ENCODE results near the gene TMEM163. TPM values are rescaled to one million over a fixed set of nuclear protein-coding genes. Genes with fewer than 3 reads are reported as not detected.

The TMEM163 gene
- total RNA-seq, 1 experiment from 2014 or later, result 0.12 TPM

DNA sequence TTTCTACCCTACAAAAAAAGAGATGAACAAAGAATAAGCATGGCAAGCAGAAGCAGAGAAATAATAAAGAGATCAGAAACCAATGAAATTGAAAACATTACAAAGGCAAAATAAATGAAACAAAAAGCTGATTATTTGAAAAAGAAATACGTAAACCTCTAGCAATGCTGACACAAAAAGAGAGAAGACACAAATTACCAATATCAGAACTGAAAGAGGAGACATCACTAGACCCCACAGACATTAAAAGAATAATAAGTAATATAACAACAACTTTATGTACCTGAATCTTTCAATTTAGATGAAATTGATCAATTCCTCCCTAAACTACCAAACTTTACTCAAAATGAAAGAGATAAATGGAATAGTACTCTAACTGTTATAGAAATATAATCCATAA, 75.9 kb downstream of the TMEM163 start:
- H3K27ac ChIP-seq (ENCODE audit: low read depth, low read length), result no peak overlapping the region
- H3K79me2 ChIP-seq (ENCODE audit: insufficient read depth, low read length), result no peaks in the 10 kb centered on the region
- no peaks in the 10 kb centered on the region for H3K9me2 ChIP-seq (ENCODE audit: insufficient read depth)
- H3K36me3 ChIP-seq (ENCODE audit: control insufficient read depth in 1 of 2, insufficient read depth in 2 of 2, low read length in 2 of 2), result no peaks in the 10 kb centered on the region
- no peak overlapping the region for H3K9ac ChIP-seq (ENCODE audit: low read length)
- ATAC-seq (no peak), DNase-seq (ENCODE audit: low read depth, low spot score) (no peak)
- POLR2A ChIA-PET, result no interaction called here
- H4K20me1 ChIP-seq (ENCODE audit: insufficient read depth), result no peaks in the 10 kb centered on the region
- BruUV-seq (replicated peaks), result no TSS peak
- H3K27me3 ChIP-seq (ENCODE audit: insufficient read depth, low read length), result peaks cover 36% of the 10 kb centered on the region
- RAD21 ChIA-PET (ENCODE audit: low non-redundant PET in 1 of 2, low total read pairs in 2 of 2, uncharacterized antibody in 2 of 2, unreplicated experiment in 2 of 2), result no interaction called here
- no peaks in the 10 kb centered on the region for H3K4me1 ChIP-seq (ENCODE audit: control insufficient read depth in 1 of 2, insufficient read depth in 2 of 2, low read length in 2 of 2)
- no peak overlapping the region for H3K4me3 ChIP-seq (replicated peaks in 1 of 2; ENCODE audit: low read depth in 1 of 2, low read length in 2 of 2)
- H2AFZ ChIP-seq (ENCODE audit: low read depth, low read length, poor library complexity, severe bottlenecking), result no peak overlapping the region
- no peak overlapping the region for H3K4me2 ChIP-seq (ENCODE audit: low read length)
- CTCF ChIA-PET, result no interaction called here
- TF ChIP-seq YY1 (IDR thresholded peaks at IDR 0.05; ENCODE audit: extremely low read depth, insufficient replicate concordance, low read depth, low read length) (no peak), SP1 (IDR thresholded peaks at IDR 0.05; ENCODE audit: low read depth) (no peak), JUND (IDR thresholded peaks at IDR 0.05) (no peak), CEBPB (IDR thresholded peaks at IDR 0.05; ENCODE audit: low read depth) (no peak)
- TF ChIP-seq, protein P1, sequence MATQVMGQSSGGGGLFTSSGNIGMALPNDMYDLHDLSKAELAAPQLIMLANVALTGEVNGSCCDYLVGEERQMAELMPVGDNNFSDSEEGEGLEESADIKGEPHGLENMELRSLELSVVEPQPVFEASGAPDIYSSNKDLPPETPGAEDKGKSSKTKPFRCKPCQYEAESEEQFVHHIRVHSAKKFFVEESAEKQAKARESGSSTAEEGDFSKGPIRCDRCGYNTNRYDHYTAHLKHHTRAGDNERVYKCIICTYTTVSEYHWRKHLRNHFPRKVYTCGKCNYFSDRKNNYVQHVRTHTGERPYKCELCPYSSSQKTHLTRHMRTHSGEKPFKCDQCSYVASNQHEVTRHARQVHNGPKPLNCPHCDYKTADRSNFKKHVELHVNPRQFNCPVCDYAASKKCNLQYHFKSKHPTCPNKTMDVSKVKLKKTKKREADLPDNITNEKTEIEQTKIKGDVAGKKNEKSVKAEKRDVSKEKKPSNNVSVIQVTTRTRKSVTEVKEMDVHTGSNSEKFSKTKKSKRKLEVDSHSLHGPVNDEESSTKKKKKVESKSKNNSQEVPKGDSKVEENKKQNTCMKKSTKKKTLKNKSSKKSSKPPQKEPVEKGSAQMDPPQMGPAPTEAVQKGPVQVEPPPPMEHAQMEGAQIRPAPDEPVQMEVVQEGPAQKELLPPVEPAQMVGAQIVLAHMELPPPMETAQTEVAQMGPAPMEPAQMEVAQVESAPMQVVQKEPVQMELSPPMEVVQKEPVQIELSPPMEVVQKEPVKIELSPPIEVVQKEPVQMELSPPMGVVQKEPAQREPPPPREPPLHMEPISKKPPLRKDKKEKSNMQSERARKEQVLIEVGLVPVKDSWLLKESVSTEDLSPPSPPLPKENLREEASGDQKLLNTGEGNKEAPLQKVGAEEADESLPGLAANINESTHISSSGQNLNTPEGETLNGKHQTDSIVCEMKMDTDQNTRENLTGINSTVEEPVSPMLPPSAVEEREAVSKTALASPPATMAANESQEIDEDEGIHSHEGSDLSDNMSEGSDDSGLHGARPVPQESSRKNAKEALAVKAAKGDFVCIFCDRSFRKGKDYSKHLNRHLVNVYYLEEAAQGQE (IDR thresholded peaks at IDR 0.05; ENCODE audit: low read depth), result no peak
- H3K9me3 ChIP-seq (ENCODE audit: control insufficient read depth in 1 of 2, insufficient read depth in 1 of 2, low read depth in 1 of 2, low read length in 2 of 2), result no peaks in the 10 kb centered on the region
- intact Hi-C loops (cut with micrococcal nuclease), result no loop called here

DNA sequence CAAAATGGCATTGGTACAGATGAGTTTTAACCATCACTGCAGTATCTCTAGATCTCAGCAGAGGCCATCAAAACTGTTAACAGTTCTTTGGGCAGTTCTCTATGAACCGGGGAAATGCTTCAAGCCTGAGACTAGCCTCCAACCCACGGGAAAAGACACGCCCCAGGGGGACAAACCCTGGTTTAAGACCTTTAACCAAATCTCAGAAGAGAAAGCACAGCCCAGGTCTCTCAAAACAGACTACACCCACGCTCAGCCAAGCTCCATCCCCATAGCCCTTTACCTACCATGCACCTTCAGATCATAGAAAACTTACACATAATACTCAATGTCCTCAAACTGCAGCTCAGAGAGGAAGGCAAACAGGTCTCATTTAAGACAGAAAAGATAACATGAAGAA, 78.3 kb downstream of the TMEM163 start:
- ATAC-seq (no peak), DNase-seq (ENCODE audit: low read depth, low spot score) (no peak)
- Histone ChIP-seq H3K4me1 (ENCODE audit: control insufficient read depth in 1 of 2, insufficient read depth in 2 of 2, low read length in 2 of 2) (no peaks in the 10 kb centered on the region), H3K4me2 (ENCODE audit: low read length) (no peak overlapping the region), H3K9me2 (ENCODE audit: insufficient read depth) (no peaks in the 10 kb centered on the region), H4K20me1 (ENCODE audit: insufficient read depth) (no peaks in the 10 kb centered on the region), H3K9ac (ENCODE audit: low read length) (no peak overlapping the region), H3K27me3 (ENCODE audit: insufficient read depth, low read length) (peaks cover 33% of the 10 kb centered on the region), H3K27ac (ENCODE audit: low read depth, low read length) (no peak overlapping the region), H3K36me3 (ENCODE audit: control insufficient read depth in 1 of 2, insufficient read depth in 2 of 2, low read length in 2 of 2) (no peaks in the 10 kb centered on the region), H3K79me2 (ENCODE audit: insufficient read depth, low read length) (no peaks in the 10 kb centered on the region), H3K4me3 (replicated peaks in 1 of 2; ENCODE audit: low read depth in 1 of 2, low read length in 2 of 2) (no peak overlapping the region), H3K9me3 (ENCODE audit: control insufficient read depth in 1 of 2, insufficient read depth in 1 of 2, low read depth in 1 of 2, low read length in 2 of 2) (no peaks in the 10 kb centered on the region), H2AFZ (ENCODE audit: low read depth, low read length, poor library complexity, severe bottlenecking) (no peak overlapping the region)
- intact Hi-C loops (cut with micrococcal nuclease), result no loop called here
- ChIA-PET CTCF (no interaction called here), POLR2A (no interaction called here), RAD21 (ENCODE audit: low non-redundant PET in 1 of 2, low total read pairs in 2 of 2, uncharacterized antibody in 2 of 2, unreplicated experiment in 2 of 2) (no interaction called here)
- no TSS peak for BruUV-seq (replicated peaks)
- TF ChIP-seq CBX3 (IDR thresholded peaks at IDR 0.05; ENCODE audit: low read depth) (no peak), ZFX (IDR thresholded peaks at IDR 0.05) (no peak)

Measured in HCT116 (cell line).